Hepatocyte (in vitro differentiated cells): ENCODE results near the gene BTC. TPM values are rescaled to one million over a fixed set of nuclear protein-coding genes. Genes with fewer than 3 reads are reported as not detected.

ENCODE experiments used
- DNase-seq: peaks from one replicate; pipeline ENCODE4 v3.0.0-alpha.2; 2016; ENCODE audit warnings: low spot score
- H2AFZ ChIP-seq: fragments of 200-600 bp; sonication (generic); 2 replicates; pipeline ENCODE4 v1.6.0; 2016; ENCODE audit warnings: antibody characterized with exemption, mild to moderate bottlenecking
- H3K27ac ChIP-seq: fragments of 200-600 bp; sonication (generic); 2 replicates; pipeline ENCODE4 v1.5.1; 2016; ENCODE audit warnings: mild to moderate bottlenecking
- H3K27me3 ChIP-seq: fragments of 200-600 bp; sonication (generic); 2 replicates; pipeline ENCODE4 v1.6.1; 2016
- H3K36me3 ChIP-seq: fragments of 200-600 bp; sonication (generic); replicated peaks from 2 replicates; pipeline ENCODE4 v1.5.1; 2016; ENCODE audit warnings: low read depth; ENCODE audit not compliant: insufficient read depth
- H3K4me1 ChIP-seq: fragments of 200-600 bp; sonication (generic); 2 replicates; pipeline ENCODE4 v1.5.1; 2016; ENCODE audit warnings: mild to moderate bottlenecking, moderate library complexity; ENCODE audit not compliant: insufficient read depth
- H3K4me2 ChIP-seq: fragments of 200-600 bp; sonication (generic); 2 replicates; pipeline ENCODE4 v1.6.0; 2016
- H3K4me3 ChIP-seq: fragments of 200-600 bp; sonication (generic); 2 replicates; pipeline ENCODE4 v1.5.1; 2016; ENCODE audit warnings: mild to moderate bottlenecking
- H3K79me2 ChIP-seq: fragments of 200-600 bp; sonication (generic); 2 replicates; pipeline ENCODE4 v1.6.0; 2017; ENCODE audit warnings: mild to moderate bottlenecking
- H3K9me2 ChIP-seq: fragments of 200-600 bp; sonication (generic); replicated peaks from 2 replicates; pipeline ENCODE4 v1.6.0; 2017; ENCODE audit warnings: mild to moderate bottlenecking; ENCODE audit not compliant: insufficient read depth
- H3K9me3 ChIP-seq: fragments of 200-600 bp; sonication (generic); 2 replicates; pipeline ENCODE4 v1.5.1; 2016; ENCODE audit warnings: low read depth, mild to moderate bottlenecking
- H4K20me1 ChIP-seq: fragments of 200-600 bp; sonication (generic); 2 replicates; pipeline ENCODE4 v1.6.0; 2016; ENCODE audit warnings: mild to moderate bottlenecking; ENCODE audit not compliant: insufficient read depth, poor library complexity, severe bottlenecking
- CTCF ChIP-seq: fragments of 200-600 bp; sonication (generic); IDR thresholded peaks from 2 replicates; pipeline ENCODE4 v1.5.1; 2016; ENCODE audit warnings: antibody characterized with exemption, mild to moderate bottlenecking; ENCODE audit not compliant: poor library complexity
- EZH2 ChIP-seq: fragments of 200-600 bp; sonication (generic); IDR thresholded peaks from 2 replicates; pipeline ENCODE4 v1.6.1; 2016; ENCODE audit warnings: antibody characterized with exemption, mild to moderate bottlenecking, borderline replicate concordance
- EZH2phosphoT487 ChIP-seq: fragments of 200-600 bp; sonication (generic); IDR thresholded peaks from one replicate; pipeline ENCODE4 v1.6.1; 2018; ENCODE audit warnings: antibody characterized with exemption, mild to moderate bottlenecking, low read depth, moderate library complexity; ENCODE audit not compliant: unreplicated experiment, severe bottlenecking
- WGBS: methylation state at CpG from one replicate; pipeline ENCODE4 v1.1.6; 2016; ENCODE audit warnings: low lambda C conversion rate; ENCODE audit errors: missing lambda C conversion rate; 5-methylcytosine and 5-hydroxymethylcytosine counted together
- polyA plus RNA-seq: library from polyadenylated mRNA; unstranded; fragments of >200 nt; fragmentation: Nextera tagmentation; extraction: Ambion mirVana; gene quantifications from 2 replicates; pipeline ENCODE4 v1.2.1, GENCODE V29; 2016
- total RNA-seq: library from RNA; depleted of rRNA; stranded (reverse); fragments of >200 nt; gene quantifications from 2 replicates; pipeline ENCODE4 v1.2.3, GENCODE V29; 2014

Gene BTC
- total and polyA plus RNA-seq, 2 experiments from 2014 or later, result 2.0 to 2.5 TPM

- DNase-seq, result no peak
- 77% methylated on average over 4 of the region's 4 CpGs for WGBS
- no peak overlapping the region for H2AFZ ChIP-seq
- no peak overlapping the region for H3K27ac ChIP-seq
- no peaks in the 10 kb centered on the region for H3K9me3 ChIP-seq
- H3K79me2 ChIP-seq, result no peaks in the 10 kb centered on the region
- no peaks in the 10 kb centered on the region for H3K9me2 ChIP-seq
- H3K4me3 ChIP-seq, result no peak overlapping the region
- TF ChIP-seq CTCF (no peak), EZH2phosphoT487 (no peak), EZH2 (no peak)
- H3K4me1 ChIP-seq, result no peaks in the 10 kb centered on the region
- no peaks in the 10 kb centered on the region for H3K36me3 ChIP-seq
- no peak overlapping the region for H3K4me2 ChIP-seq
- H4K20me1 ChIP-seq, result no peaks in the 10 kb centered on the region
- H3K27me3 ChIP-seq, result no peaks in the 10 kb centered on the region
These were observed 24.0 kb downstream of the BTC start for GRCh38 chr4:74770226-74770910.

- Histone ChIP-seq H3K4me3 (no peak overlapping the region), H3K27ac (peak overlapping the region; percentile 48), H3K4me1 (no peaks in the 10 kb centered on the region), H3K36me3 (no peaks in the 10 kb centered on the region), H3K79me2 (no peaks in the 10 kb centered on the region), H3K27me3 (no peaks in the 10 kb centered on the region), H4K20me1 (no peaks in the 10 kb centered on the region), H3K9me3 (no peaks in the 10 kb centered on the region), H2AFZ (peak overlapping the region; percentile 9), H3K4me2 (no peak overlapping the region), H3K9me2 (no peaks in the 10 kb centered on the region)
- TF ChIP-seq EZH2 (no peak), EZH2phosphoT487 (no peak), CTCF (no peak)
- WGBS, result 57% methylated on average over 2 of the region's 2 CpGs
- peak; percentile 45 for DNase-seq
These were observed 25.3 kb downstream of the BTC start for GRCh38 chr4:74768857-74769525.

- Histone ChIP-seq H2AFZ (no peak overlapping the region), H3K4me3 (no peak overlapping the region), H3K27ac (no peak overlapping the region), H3K4me1 (no peaks in the 10 kb centered on the region), H3K9me3 (no peaks in the 10 kb centered on the region), H3K27me3 (no peaks in the 10 kb centered on the region), H3K9me2 (no peaks in the 10 kb centered on the region), H3K79me2 (no peaks in the 10 kb centered on the region), H3K4me2 (no peak overlapping the region), H3K36me3 (no peaks in the 10 kb centered on the region), H4K20me1 (no peaks in the 10 kb centered on the region)
- WGBS, result 90% methylated on average over 2 of the region's 2 CpGs
- TF ChIP-seq EZH2, result no peak
- TF ChIP-seq EZH2phosphoT487, result no peak
- TF ChIP-seq CTCF, result no peak
- DNase-seq, result no peak
These were observed 30.2 kb downstream of the BTC start for GRCh38 chr4:74764119-74764518.
